Naive B cell (primary cell): ENCODE measurements around the gene DNAL1. TPM values are rescaled to one million over a fixed set of nuclear protein-coding genes. Genes with fewer than 3 reads are reported as not detected.

Experiments
- ATAC-seq, 2 donors: fragments of 150-1000 bp; cut with Tn5 transposase; 2 replicates each; pipeline ENCODE4 v1.10.0; 2021; ENCODE audit warnings: low read depth in 2 of 2, mild to moderate bottlenecking in 2 of 2, moderate library complexity in 2 of 2
- DNase-seq: peaks from one replicate; pipeline ENCODE4 v3.0.0; 2022
- H3K27ac Mint-ChIP-seq, 6 donors: one replicate each; pipeline ENCODE4 v1.8.0; 2020 to 2022; ENCODE audit warnings: mild to moderate bottlenecking in 6 of 6, mixed read lengths in 6 of 6, moderate library complexity in 5 of 6, inconsistent platforms in 2 of 6
- H3K27me3 Mint-ChIP-seq, 3 donors: one replicate each; pipeline ENCODE4 v1.8.0; 2021 to 2022; ENCODE audit warnings: mixed read lengths in 3 of 3, mild to moderate bottlenecking in 1 of 3
- H3K36me3 Mint-ChIP-seq, 2 donors: one replicate each; pipeline ENCODE4 v1.8.0; 2020 to 2022; ENCODE audit warnings: mixed read lengths in 2 of 2, inconsistent platforms in 1 of 2, mild to moderate bottlenecking in 1 of 2
- H3K4me1 Mint-ChIP-seq, 3 donors: one replicate each; pipeline ENCODE4 v1.8.0; 2020 to 2022; ENCODE audit warnings: mixed read lengths in 3 of 3, inconsistent platforms in 1 of 3, mild to moderate bottlenecking in 1 of 3, moderate library complexity in 1 of 3
- H3K4me3 Mint-ChIP-seq, 8 donors: one replicate each; pipeline ENCODE4 v1.8.0; 2020 to 2022; ENCODE audit warnings: mild to moderate bottlenecking in 8 of 8, mixed read lengths in 8 of 8, moderate library complexity in 8 of 8, inconsistent platforms in 2 of 8
- H3K9me3 Mint-ChIP-seq, 7 donors: one replicate each; pipeline ENCODE4 v1.8.0; 2020 to 2022; ENCODE audit warnings: mixed read lengths in 7 of 7, mild to moderate bottlenecking in 5 of 7, inconsistent platforms in 2 of 7, moderate library complexity in 1 of 7
- polyA plus RNA-seq, 6 donors: library from polyadenylated mRNA; unstranded; fragments of 300-500 nt; fragmentation: Illumina TruSeq; gene quantifications; one replicate each; pipeline ENCODE4 v1.2.3, GENCODE V29; 2021; ENCODE audit warnings: low read depth in 6 of 6

Gene DNAL1
- polyA plus RNA-seq, 6 donors from 2014 or later, result 2.3 to 7.1 (median 2.9) TPM

DNA sequence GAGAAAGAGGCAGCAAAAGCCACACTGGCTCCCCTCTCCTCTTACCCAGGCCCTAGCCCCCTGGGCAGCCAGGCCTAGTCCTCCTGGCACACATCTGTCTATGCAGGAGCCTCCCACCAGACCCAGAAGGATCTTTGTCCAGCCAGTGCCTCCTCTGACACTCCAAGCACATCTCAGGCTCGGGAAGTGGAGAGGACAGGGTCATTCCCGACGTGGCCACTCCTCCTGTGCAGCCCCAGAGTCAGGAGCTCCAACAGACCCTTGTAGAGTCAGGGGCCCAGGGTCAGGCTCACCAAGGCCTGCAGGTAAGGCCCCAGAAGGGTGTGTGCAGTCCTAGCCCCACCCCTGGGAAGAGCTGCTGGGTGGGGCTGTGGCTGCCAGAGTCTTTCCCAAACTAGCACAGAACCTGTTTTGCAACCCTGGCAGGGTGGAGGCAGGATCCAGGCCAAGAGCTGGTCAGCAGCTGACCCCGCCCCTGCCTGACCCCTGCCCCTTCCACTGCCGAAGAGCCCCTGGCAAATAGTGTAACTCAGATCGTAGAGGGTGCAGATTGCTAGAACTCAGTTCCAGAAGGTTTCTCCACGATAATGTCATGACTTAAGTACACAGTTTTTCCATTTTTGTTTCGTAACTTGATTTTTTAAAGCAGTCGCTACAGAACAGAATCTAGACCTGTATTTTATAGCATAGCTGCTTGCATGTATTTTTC is 96.0 kb downstream of the DNAL1 start:
- Mint-ChIP-seq H3K27me3 (no peaks in the 10 kb centered on the region), H3K36me3 (peaks cover 0 to 5% of the 10 kb centered on the region in 2 donors), H3K9me3 (no peaks in the 10 kb centered on the region), H3K27ac (peak overlapping the region in 5 of 6 donors; percentile 54 to 99 (median 98)), H3K4me1 (peaks cover 52 to 73% (median 64%) of the 10 kb centered on the region in 3 donors), H3K4me3 (peak overlapping the region; percentile 72 to 95 (median 90))
- no peak for DNase-seq
- no peak for ATAC-seq

DNA sequence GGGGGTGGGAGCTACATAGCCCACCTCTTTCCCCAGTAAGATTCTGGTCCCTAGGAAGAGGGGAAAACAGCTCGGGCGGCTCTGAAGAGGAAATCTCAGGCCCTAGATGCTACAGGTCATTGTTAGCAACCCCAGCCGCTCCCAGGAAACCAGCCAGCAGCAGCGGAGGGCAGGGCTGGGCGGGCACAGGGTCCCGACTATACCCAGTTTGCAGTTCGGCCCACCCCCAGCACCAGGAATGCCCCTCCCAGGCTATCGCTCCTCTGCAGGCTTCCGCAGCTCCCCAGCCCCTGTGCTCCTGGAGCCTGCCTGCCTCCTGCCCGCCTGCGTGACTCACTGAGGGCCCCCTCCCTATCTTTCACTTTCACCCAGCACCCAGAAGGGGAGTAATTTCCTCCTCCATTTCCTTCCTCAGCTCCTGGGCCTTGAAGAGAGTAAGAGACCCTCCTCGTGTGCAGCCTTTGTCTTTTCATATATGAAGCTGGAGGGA is 96.6 kb downstream of the DNAL1 start:
- Mint-ChIP-seq H3K36me3 (peaks cover 0 to 5% of the 10 kb centered on the region in 2 donors), H3K9me3 (no peaks in the 10 kb centered on the region), H3K4me1 (peaks cover 53 to 80% (median 71%) of the 10 kb centered on the region in 3 donors), H3K4me3 (peak overlapping the region; percentile 72 to 95 (median 90)), H3K27ac (peak overlapping the region; percentile 93 to 99 (median 98)), H3K27me3 (no peaks in the 10 kb centered on the region)
- DNase-seq, result peak; percentile 68
- peak; percentile 80 to 84 for ATAC-seq

DNA sequence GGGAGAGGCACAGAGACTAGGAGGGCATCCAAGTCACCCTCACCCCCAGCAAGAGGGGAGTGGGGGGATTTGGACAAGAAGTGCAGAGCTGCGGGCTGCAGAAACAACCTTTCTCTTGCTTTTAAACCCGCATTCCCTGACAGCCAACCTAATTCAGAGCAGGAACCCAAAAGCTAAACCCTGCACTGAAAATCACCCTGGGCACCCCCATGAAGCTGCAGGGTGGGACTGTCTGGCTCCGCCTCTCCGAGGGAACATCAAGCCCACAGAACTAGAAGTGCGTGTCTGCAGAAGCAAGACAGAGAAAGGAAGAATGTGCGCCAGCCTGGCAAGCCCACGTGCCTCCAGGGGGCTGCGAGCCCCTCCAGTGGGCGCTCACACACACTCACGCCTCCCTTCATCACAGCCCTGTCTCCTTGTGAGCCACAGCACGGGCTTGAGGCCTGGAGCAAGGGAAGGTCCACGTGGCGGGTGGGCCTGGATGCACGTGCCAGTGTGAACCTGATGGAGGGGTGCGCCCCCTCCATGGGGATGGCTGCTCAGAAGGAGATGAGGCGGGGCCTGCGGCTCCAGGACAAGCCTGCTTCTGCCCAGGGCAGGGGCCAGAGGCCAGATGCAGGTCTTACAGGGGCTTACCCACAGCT is 97.2 kb downstream of the DNAL1 start:
- DNase-seq, result no peak
- H3K4me3 Mint-ChIP-seq, result peak overlapping the region; percentile 72 to 95 (median 90)
- H3K27ac Mint-ChIP-seq, result peak overlapping the region; percentile 93 to 99 (median 98)
- ATAC-seq, result peak; percentile 22 to 32
- H3K27me3 Mint-ChIP-seq, result no peaks in the 10 kb centered on the region
- no peaks in the 10 kb centered on the region for H3K9me3 Mint-ChIP-seq
- H3K36me3 Mint-ChIP-seq, result peaks cover 0 to 1% of the 10 kb centered on the region in 2 donors
- peaks cover 58 to 82% (median 74%) of the 10 kb centered on the region in 3 donors for H3K4me1 Mint-ChIP-seq

DNA sequence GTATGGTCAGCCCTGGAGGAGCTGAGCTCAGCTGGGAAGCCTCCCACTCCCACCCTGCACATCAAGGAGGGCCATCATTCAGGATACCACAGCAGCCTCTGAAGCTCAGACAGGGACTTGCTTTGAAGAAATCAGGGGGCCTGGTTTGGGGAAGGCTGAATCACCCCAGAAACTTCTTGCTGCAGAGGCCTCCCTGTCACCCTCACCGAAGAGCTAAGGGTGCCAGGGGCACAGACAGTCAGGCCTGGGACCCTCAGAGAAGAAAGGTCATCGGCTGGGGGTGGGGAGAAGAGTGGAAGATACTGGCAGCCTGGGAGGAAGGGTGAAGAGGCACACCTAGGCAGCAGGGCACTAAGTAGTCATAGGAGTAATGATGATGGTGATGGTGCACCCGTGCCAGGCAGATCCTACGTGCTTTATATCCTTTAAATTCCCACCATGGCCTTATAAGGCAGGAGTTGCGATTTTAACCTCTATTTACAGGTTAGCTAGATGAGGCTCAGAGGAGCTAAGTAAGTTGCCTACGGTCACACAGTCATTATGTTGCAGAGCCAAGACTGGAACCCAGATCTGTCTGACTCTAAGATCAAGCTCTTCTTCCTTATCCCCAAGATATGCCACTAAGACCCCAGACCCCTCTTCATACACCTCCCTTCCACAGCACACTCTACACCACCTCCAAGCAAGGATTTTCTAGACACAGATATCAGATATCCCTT is 97.9 kb downstream of the DNAL1 start:
- Mint-ChIP-seq H3K4me3 (peak overlapping the region; percentile 72 to 95 (median 92)), H3K4me1 (peaks cover 64 to 86% (median 77%) of the 10 kb centered on the region in 3 donors), H3K36me3 (no peaks in the 10 kb centered on the region), H3K9me3 (no peaks in the 10 kb centered on the region), H3K27me3 (no peaks in the 10 kb centered on the region), H3K27ac (peak overlapping the region; percentile 97 to 99 (median 98))
- DNase-seq, result no peak
- no peak for ATAC-seq

DNA sequence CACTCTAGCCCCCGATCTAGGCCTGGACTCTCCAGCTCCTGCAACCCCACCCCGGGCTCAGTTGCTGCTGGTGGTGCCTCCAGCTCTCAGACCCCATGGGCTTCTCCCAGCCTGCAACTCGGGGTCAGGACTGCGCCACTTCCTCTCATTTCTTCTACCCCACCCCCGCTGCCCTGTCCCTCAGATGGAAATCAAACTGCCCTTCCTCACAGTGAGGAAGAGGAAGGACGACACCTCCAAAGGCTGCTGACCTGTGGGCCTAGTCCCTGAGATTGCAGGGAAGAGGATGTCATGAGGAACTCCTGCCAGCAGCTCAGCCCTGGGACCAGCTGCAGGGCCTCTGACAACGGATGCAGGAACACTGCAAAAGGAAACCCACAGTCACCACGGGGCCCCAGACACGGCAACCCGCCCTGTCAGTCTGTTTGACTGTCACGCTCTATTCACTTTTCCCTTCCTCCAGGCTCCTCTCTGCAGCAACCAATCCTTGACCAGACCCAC is 98.7 kb downstream of the DNAL1 start:
- Mint-ChIP-seq H3K36me3 (no peaks in the 10 kb centered on the region), H3K9me3 (no peaks in the 10 kb centered on the region), H3K27me3 (no peaks in the 10 kb centered on the region), H3K4me3 (peak overlapping the region; percentile 72 to 95 (median 92)), H3K4me1 (peaks cover 71 to 92% (median 85%) of the 10 kb centered on the region in 3 donors), H3K27ac (peak overlapping the region; percentile 60 to 99 (median 98))
- DNase-seq, result peak; percentile 47
- ATAC-seq, result peak; percentile 53 to 55

DNA sequence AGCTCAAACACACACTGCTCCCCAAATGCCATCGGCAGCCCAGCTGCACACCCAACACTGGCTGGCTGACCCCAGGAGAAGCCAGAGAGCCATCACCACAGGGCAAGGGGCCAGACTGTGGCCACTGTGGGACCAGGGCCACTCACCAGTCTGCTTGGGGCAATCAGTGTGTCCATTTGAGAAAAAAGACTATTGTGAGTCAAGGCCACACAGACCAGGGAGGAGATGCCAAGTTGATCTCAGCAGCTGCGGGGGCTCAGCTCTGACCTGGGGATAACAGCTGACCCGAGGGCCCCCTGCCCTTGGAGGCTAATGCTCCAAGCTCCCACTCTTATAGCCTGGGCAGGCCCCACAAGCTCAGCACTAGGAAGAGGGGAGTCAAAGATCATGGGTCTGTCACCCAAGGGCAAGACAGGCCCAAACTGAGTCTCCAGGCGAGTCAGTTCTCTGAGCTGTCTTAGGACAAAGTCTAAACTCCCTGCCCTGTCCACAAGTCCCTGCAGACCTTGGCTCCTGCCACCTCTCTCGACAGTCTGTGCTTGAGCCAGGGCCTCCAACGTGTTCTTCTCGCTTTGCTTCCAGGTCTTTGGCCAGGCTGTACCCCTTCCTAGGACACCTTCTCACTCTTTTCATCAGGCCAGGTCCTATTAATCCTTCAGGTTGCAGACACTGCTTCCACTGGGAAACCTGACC is 99.5 kb downstream of the DNAL1 start:
- Mint-ChIP-seq H3K36me3 (no peaks in the 10 kb centered on the region), H3K27me3 (no peaks in the 10 kb centered on the region), H3K27ac (peak overlapping the region; percentile 94 to 99 (median 98)), H3K4me1 (peaks cover 76 to 95% (median 91%) of the 10 kb centered on the region in 3 donors), H3K4me3 (peak overlapping the region; percentile 72 to 95 (median 92)), H3K9me3 (no peaks in the 10 kb centered on the region)
- no peak for ATAC-seq
- DNase-seq, result no peak

DNA sequence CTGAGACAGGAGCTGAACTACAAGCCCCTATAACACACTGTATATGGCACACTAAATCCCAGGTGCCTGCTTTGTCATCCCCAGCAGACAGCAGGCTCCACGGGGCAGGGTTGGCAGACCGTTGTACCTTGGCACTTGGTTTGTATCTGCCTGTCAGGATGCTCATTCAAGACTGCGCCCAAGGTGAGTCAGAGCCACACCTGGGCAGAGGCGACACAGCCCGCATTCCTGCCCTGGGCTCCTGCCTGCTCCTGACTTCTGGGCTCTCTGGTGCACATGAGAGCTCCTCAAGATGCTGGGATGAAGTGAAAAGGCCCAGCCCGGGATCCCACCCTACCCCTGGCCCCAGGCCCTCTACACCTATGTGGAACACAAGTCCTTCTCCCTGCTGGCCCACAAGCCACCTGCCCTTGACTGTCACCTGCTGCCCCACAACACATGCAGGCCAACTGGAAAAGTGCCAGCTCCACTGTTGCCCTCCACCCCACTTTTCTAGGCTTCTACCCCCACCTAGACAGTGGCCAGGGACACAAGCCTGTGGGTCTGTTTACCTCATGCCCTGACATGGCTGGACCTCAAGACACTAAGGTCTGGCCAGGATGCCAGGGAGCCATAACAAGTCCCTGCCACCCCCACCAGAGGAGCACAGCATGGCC is 100.2 kb downstream of the DNAL1 start:
- Mint-ChIP-seq H3K27me3 (no peaks in the 10 kb centered on the region), H3K4me3 (peak overlapping the region; percentile 72 to 95 (median 92)), H3K9me3 (no peaks in the 10 kb centered on the region), H3K4me1 (peaks cover 76 to 97% (median 94%) of the 10 kb centered on the region in 3 donors), H3K27ac (peak overlapping the region; percentile 90 to 98 (median 96)), H3K36me3 (no peaks in the 10 kb centered on the region)
- ATAC-seq (no peak), DNase-seq (no peak)

DNA sequence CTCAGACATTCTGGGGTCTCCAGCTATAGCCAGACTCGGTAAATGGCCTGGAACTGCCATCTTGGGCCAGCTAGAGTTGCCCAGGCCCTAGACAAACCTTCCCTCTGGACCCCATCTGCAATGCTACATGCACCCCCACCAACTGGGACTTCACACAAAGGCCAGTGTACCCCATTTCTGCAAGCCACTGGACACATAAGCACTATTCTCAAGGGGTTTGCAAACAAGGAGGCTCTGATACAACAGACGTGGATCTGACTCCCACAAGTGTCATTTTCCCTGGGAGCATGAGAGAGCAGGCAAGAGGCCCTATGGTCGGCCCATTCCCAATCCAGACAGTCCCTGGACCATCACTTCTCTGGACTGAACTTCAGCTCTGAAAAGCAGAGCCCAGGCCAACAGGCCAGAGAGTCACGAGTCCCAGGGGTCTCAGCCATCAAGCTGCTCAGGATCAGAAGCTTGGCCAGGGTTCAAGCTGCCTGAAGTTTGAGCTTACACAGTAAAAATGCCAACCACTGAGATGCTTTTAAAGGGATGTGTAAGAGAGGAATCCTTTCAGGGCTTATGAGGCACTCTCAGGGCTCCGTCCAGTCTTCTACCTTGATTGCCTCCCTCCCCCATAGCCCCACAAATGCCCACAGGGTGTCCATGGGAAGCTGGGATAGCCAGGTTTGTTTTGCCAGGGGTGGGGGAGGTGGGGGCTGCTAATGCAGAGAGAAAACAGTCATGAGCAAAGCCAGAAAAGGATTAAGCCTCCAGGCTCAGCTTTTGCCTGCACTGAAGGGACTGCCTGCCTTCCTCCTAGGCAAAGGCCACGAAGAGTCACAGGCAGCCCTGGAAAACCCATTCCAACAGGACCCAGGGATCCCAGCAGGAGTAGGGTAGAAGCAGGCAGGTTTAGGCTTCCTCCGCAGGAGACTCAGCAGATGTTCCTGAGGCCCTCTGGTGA is 101.1 kb downstream of the DNAL1 start:
- no peaks in the 10 kb centered on the region for H3K27me3 Mint-ChIP-seq
- H3K36me3 Mint-ChIP-seq, result no peaks in the 10 kb centered on the region
- DNase-seq (no peak), ATAC-seq (no peak)
- H3K27ac Mint-ChIP-seq, result peak overlapping the region; percentile 65 to 98 (median 96)
- H3K4me3 Mint-ChIP-seq, result peak overlapping the region; percentile 45 to 94 (median 74)
- no peaks in the 10 kb centered on the region for H3K9me3 Mint-ChIP-seq
- H3K4me1 Mint-ChIP-seq, result peaks cover 70 to 99% (median 94%) of the 10 kb centered on the region in 3 donors

DNA sequence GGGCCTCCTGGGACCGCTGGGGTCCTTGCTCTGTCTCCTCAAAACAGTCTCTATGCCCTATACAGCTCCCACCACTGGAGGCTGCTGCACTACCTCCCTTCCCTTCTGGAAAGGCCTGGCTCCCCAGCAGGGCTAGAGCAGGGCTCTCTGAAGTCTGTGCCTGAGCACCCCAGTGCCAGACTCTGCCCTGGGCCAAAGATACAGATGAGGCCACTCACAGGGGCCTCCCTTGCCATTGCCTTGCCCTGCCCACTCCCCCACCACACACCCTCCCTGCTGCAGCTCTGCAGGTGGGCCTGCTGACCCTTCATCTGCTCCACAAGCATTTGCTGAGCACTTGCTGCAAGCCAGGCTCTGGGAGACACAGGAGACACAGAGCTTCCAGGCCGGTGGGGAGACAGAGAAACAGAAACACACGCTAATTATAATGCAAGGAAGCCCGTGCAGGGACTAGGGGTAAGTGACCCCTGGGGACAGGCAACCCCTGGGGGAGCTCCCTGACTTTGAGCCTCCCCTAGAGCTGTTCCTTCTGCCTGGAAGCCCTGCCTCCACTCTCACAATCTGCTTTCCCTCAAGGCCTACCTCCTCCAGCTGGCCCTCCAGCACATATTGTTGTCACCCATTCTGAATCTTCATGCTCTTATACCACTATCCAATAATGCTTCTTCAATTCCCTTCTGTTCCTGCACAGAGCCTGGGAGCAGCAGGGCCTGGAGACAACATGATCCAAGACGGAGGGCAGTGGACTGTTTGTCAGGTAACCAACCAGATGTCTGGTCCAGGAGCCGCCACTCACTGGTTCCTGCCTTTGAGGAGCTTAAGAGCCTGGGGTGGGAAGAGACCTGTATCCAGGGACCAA is 102.0 kb downstream of the DNAL1 start:
- Mint-ChIP-seq H3K27me3 (no peaks in the 10 kb centered on the region), H3K4me3 (peak overlapping the region; percentile 45 to 94 (median 80)), H3K36me3 (no peaks in the 10 kb centered on the region), H3K9me3 (no peaks in the 10 kb centered on the region), H3K27ac (peak overlapping the region; percentile 66 to 98 (median 96)), H3K4me1 (peaks cover 72 to 99% (median 94%) of the 10 kb centered on the region in 3 donors)
- no peak for ATAC-seq
- DNase-seq, result no peak

DNA sequence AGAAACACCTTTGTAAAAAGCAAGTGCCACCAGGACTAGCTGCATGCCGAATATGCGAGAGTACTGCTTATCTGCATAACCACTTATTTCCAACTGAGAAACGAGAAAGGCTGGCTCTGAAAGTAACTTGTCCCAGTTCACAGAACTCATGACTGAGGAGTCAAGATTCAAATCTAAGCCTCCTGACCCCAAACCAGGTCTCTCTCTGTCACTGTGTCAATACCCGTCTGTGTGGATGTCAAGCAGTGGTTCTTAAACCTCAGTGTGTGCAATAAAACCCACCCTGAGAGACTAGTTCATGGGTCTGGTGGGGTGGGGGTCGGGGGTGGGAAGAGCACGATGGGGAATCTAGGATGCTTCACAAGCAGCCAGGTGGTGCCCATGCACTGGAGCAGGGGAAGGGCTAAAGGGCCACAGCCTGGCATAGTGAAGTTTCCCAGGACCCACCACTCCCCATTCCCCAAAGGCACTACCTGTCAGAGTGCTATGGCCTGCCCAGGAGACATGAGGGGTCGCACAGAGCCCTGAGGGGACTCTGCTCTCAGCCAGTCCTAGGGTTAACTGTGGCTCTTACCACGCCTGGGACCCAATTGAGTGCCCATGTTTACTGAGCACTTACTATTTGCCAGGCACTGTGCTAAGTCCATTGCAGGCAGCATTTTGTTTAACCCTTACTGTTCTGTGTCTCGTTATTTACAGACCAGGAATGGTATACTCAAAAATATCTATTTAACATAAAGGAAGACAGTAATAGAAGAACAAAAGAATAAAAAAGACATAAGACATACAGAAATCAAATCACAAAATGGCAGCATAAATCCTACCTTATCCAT is 102.8 kb downstream of the DNAL1 start:
- Mint-ChIP-seq H3K36me3 (no peaks in the 10 kb centered on the region), H3K27me3 (no peaks in the 10 kb centered on the region), H3K9me3 (no peaks in the 10 kb centered on the region), H3K4me3 (peak overlapping the region; percentile 22 to 90 (median 68)), H3K27ac (peak overlapping the region; percentile 66 to 98 (median 96)), H3K4me1 (peaks cover 72 to 99% (median 94%) of the 10 kb centered on the region in 3 donors)
- ATAC-seq (no peak), DNase-seq (no peak)
